GM10847 (cell line): Measurements from ENCODE around the gene GAP43.
A peak's percentile ranks its signal among the peaks of the same experiment; 100 is the strongest.

Experiments used
- POLR2A ChIP-seq: IDR thresholded peaks from 2 replicates; pipeline ENCODE4 v1.6.1; 2011; ENCODE audit not compliant: insufficient read length; ENCODE audit errors: extremely low read depth

GAP43 gene

GRCh38 chr3:115646027-115646690, 22.8 kb downstream of the GAP43 start:
- TF ChIP-seq POLR2A = no peak

- TF ChIP-seq POLR2A = no peak
Measured at GRCh38 chr3:115648559-115648958, 25.2 kb downstream of the GAP43 start.

- TF ChIP-seq POLR2A = no peak
Measured at GRCh38 chr3:115651087-115651486, 27.8 kb downstream of the GAP43 start.

GRCh38 chr3:115651599-115651998, 28.3 kb downstream of the GAP43 start:
- TF ChIP-seq POLR2A = no peak

GRCh38 chr3:115652738-115653137, 29.4 kb downstream of the GAP43 start:
- no peak for TF ChIP-seq POLR2A

GRCh38 chr3:115655761-115656282, 32.5 kb downstream of the GAP43 start:
- no peak for TF ChIP-seq POLR2A

GRCh38 chr3:115657168-115657567, 33.9 kb downstream of the GAP43 start:
- TF ChIP-seq POLR2A = no peak

GRCh38 chr3:115658032-115658336, 34.7 kb downstream of the GAP43 start:
- TF ChIP-seq POLR2A = no peak

- peak; percentile 26 for TF ChIP-seq POLR2A
Measured at GRCh38 chr3:115658337-115659181, 35.2 kb downstream of the GAP43 start.

GRCh38 chr3:115659253-115660220, 36.2 kb downstream of the GAP43 start:
- TF ChIP-seq POLR2A = no peak

- TF ChIP-seq POLR2A = no peak
Measured at GRCh38 chr3:115660646-115661337, 37.5 kb downstream of the GAP43 start.

- TF ChIP-seq POLR2A = no peak
Measured at GRCh38 chr3:115662356-115662755, 39.0 kb downstream of the GAP43 start.

- TF ChIP-seq POLR2A = no peak
Measured at GRCh38 chr3:115663414-115663813, 40.1 kb downstream of the GAP43 start.

GRCh38 chr3:115666081-115666480, 42.8 kb downstream of the GAP43 start:
- no peak for TF ChIP-seq POLR2A

GRCh38 chr3:115666920-115667737, 43.8 kb downstream of the GAP43 start:
- no peak for TF ChIP-seq POLR2A

- no peak for TF ChIP-seq POLR2A
Measured at GRCh38 chr3:115667738-115668065, 44.4 kb downstream of the GAP43 start.
